Right ventricle myocardium superior (tissue), 1 donor: ENCODE measurements around the gene RNF214. TPM values are rescaled to one million over a fixed set of nuclear protein-coding genes. Genes with fewer than 3 reads are reported as not detected.
"Not testable (repeated sequence)": the region's sequence is repeated elsewhere in the genome, so short reads cannot be mapped to it uniquely, and the experiment has no call there.

Source experiments
- ATAC-seq: fragments of 200-7000 bp; cut with Tn5 transposase; one replicate; pipeline ENCODE4 v1.9.1; 2020; ENCODE audit warnings: mild to moderate bottlenecking; ENCODE audit not compliant: poor library complexity
- DNase-seq: peaks from one replicate; pipeline ENCODE4 v3.0.0-alpha.2; 2020
- intact Hi-C: fragments of 100-400 bp; cut with DNase I; formaldehyde crosslinking; loops from one replicate; pipeline ENCODE4 v1.11.2; 2022
- long read RNA-seq: library from polyadenylated mRNA; unstranded; transcript quantifications from one replicate; pipeline ENCODE4 v2.0.0, GENCODE V29; 2021
- total RNA-seq: library from RNA; stranded (reverse); fragmentation: NEBNext Ultra II Directional; extraction: Animal tissue kit (Norgen Biotek cat#: 25700); gene quantifications from one replicate; pipeline ENCODE4 v1.2.1, GENCODE V29; 2021
- donor health status: DM: no; HTN: yes; CAD: no; lungs with severe emphysema.

The RNF214 gene
- 19.8 TPM for total RNA-seq
- long read RNA-seq, transcript RNF214-201 (15 exons, 2,755 nt), result major isoform, 11 of 17 reads
- long read RNA-seq, partial matches to known transcripts, result 1 of 17 reads
- long read RNA-seq, other reads (novel, unspliced or antisense), result 4 of 17 reads

DNA sequence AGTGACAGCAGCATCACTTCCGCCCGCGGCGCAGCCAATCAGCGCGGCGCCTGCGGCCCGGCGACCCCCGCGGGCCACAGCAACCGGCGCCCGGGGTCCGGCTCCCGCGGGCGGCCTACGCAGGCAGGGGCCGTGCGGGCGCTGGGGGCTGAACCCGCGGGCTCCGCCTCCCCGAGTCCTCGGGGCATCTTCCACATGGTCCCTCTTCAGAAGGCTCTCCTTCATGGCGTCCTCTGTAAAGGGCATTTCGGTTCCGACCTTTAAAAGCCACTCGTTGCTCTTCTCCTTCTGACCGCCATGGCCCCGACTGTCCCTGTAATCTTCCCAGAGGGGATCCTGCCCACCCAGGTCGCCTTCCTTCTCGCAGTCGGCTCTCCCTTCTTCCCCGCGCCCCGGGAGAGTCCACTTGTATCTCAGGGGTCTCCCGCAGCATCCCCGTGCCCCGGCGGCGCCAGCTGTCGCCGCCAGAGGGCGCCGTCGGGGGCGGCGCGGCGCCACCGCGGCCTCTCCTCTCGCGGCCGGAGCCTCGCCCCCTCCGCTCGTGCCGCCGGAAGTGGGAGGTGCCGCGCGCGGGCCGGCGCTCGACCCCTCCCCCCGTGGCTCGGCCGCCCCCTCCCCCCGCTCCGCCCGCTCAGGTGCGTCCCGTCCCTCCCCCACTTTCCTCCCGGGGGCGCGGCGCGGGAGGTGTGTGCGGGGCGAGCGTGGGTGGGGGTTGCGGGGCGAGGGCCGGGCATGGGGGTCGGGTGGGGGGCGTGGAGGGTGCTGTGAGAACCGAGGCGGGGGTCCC, at the start of gene RNF214:
TSS of gene RNF214 (plus strand) at position 580 of the 787 bp plus-strand sequence. CDS start 1,602 bp downstream, outside the sequence.
- DNase-seq (peak; percentile 84), ATAC-seq (peak; percentile 95)
- intact Hi-C loops, result no loop called here

DNA sequence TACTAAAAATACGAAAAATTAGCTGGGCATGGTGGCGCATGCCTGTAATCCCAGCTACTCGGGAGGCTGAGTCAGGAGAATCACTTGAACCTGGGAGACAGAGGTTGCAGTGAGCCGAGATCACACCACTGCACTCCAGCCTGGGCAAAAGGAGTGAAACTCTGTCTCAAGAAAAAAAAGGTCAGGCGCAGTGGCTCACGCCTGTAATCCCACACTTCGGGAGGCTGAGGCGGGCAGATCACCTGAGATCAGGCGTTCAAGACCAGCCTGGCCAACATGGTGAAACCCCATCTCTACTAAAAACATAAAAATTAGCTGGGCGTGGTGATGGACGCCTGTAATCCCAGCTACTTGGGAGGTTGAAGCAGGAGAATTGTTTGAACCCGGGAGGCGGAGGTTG, 49.3 kb upstream of the RNF214 start:
- not testable (repeated sequence) for DNase-seq, ATAC-seq
- intact Hi-C loops, result loop anchor here (5.0 kb wide), 1 partner anchor 39 kb away; no protein-coding TSS in a partner anchor

DNA sequence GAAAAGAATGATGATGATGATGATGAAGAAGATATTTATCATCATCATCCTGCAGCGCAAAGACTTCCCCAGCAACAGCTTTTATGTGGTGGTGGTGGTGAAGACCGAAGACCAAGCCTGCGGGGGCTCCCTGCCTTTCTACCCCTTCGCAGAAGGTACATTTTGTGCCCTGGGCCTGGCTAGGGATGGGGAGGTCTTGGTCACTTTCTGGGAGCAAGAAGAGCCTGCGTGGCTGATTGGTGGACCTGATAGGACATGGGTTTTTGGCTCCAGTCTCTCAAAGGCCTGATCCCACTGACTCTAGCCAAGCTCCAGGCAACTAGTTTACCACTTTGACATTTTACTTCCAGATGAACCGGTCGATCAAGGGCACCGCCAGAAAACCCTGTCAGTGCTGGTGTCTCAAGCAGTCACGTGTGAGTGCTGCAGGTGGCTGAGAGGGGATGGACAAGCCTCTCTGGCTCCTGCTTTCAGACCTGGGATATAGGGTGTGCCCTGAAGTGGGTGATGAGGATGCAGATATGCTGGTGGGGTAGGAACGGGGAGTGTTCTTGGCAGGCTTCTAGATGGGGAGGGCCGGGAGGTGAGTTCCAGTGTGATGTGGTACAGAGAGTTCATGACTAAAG, 48.6 kb upstream of the RNF214 start:
- intact Hi-C loops, result loop anchor here (5.0 kb wide), 1 partner anchor 38 kb away; no protein-coding TSS in a partner anchor
- no peak for DNase-seq
- no peak for ATAC-seq

DNA sequence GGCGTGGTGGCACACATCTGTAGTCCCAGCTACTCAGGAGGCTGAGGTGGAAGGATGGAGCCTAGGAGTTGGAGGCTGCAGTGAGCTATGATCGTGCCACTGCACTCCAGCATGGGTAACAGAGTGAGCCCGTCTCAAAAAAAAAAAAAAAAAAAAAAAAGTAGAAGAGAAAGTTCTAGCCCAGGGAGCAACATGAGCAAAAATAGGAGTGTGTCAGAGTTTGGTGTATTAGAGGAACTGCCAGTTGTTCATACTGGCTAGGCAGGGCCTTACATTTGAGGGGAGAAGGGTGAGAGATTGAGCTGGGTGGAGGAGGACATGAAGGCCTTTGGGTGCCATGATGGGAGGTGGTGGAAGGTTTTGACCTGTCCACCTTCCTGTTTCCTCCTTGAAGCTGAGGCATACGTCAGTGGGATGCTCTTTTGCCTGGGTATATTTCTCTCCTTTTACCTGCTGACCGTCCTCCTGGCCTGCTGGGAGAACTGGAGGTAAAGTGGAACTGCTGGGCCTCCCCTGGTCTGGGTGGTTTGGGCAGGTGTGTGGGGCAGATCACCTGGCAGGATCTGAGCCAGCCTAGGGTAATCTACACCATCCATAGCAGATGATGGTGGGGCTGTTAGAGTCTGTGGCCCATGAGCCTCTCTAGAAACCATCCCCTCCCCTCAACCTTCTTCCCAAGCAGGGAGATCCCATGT, 46.6 kb upstream of the RNF214 start:
- no peak for ATAC-seq
- DNase-seq, result no peak
- intact Hi-C loops, result no loop called here

DNA sequence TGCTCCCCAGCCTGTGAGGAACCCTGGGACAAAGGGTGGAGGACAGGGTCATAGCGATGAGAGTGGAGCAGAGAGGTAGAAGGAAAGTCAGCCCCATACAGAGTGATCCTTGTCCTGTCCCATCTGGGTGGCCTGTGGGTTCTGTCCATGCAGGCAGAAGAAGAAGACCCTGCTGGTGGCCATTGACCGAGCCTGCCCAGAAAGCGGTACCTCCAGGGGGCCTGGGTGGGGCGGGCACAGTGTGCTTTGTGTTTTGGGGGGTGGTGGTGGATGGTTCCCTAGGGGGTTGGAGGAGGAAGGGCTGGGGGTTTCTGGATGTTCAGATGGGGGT, 46.1 kb upstream of the RNF214 start:
- intact Hi-C loops, result no loop called here
- DNase-seq, result no peak
- ATAC-seq, result no peak

DNA sequence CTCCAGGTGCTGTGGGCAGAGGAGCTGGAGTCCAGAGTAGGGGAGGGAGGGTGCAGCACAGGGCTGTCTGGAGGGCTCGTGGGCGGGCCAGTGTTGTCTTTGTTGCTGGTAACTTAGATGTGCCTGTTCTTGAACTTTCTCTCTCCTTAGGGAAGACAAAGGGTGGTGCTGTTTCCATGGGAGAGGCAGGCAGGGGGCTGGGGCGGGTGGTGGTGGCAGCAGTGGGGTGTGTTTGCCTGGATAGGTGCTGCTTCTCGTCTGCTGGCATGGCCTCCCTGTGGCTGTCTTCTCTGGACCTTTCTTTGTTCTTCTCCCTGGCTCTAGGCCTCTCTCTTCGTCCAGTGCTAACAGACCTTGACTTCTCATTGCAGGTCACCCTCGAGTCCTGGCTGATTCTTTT, 45.5 kb upstream of the RNF214 start:
- DNase-seq, result no peak
- no peak for ATAC-seq
- intact Hi-C loops, result no loop called here

DNA sequence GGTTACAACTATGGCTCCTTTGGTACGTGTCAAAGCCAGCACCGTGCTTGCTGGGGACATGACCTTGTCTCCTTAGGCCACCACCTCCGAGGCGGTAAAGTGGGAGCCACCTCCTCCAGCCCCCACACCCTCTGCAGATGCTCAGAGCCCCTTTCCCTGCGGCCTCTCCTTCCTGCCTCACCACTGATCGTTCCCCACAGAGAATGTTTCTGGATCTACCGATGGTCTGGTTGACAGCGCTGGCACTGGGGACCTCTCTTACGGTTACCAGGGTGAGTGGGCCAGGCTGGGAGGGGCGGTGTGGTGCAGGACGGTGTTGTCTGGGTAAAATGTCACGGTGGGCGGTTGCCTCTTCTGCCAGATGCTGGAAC, 45.1 kb upstream of the RNF214 start:
- DNase-seq (no peak), ATAC-seq (no peak)
- intact Hi-C loops, result no loop called here

DNA sequence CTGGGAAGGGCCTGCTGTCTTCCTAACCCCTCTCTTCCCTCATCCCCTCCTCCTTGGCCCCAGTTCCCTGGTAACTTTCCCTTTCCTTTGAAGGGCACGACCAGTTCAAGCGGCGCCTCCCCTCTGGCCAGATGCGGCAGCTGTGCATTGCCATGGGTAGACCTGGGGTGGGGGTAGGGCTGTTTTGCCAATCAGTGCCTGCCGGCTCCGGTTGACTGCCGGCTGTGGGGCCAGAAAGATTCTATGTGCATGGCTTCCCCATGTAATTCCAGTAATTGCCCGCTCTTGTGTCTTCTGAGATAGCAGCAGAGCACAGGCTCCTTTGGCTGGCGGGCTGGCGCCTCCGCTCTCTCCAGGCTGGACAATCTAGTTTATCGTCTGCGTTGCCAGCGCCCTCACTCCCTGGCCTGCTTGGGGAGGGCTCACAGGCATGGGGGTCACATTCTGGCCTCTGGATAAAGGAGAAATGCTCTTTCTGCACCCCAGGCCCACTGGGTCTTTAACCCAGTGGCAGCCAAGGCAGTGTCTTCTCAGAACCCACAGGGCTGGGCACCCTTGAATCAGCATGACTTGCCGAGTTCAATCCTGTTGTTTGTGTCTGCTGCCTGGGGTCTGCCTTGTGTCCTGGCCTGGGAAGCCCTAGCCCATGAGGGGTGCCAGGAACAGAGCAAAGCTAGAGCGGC, 44.5 kb upstream of the RNF214 start:
- DNase-seq, result no peak
- intact Hi-C loops, result no loop called here
- ATAC-seq, result no peak

DNA sequence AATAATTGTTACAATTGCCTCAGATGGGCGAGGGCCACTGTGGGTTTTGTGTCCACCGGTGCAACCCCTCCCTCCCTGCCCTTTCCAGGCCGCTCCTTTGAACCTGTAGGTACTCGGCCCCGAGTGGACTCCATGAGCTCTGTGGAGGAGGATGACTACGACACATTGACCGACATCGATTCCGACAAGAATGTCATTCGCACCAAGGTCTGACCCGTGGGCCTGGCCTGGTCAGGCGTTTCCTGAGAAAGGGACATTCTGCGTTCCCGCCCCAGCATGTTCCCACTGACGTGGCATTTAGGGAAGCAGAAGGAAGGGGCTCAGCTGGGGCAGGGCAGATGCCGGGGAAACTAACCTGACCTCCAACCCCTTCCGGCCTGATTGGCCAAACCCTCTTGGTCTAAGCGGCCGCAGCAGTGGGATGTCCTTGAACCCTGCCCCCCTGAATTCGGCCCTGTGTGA, 43.8 kb upstream of the RNF214 start:
- peak; percentile 69 for DNase-seq
- intact Hi-C loops, result no loop called here
- ATAC-seq, result peak; percentile 44

DNA sequence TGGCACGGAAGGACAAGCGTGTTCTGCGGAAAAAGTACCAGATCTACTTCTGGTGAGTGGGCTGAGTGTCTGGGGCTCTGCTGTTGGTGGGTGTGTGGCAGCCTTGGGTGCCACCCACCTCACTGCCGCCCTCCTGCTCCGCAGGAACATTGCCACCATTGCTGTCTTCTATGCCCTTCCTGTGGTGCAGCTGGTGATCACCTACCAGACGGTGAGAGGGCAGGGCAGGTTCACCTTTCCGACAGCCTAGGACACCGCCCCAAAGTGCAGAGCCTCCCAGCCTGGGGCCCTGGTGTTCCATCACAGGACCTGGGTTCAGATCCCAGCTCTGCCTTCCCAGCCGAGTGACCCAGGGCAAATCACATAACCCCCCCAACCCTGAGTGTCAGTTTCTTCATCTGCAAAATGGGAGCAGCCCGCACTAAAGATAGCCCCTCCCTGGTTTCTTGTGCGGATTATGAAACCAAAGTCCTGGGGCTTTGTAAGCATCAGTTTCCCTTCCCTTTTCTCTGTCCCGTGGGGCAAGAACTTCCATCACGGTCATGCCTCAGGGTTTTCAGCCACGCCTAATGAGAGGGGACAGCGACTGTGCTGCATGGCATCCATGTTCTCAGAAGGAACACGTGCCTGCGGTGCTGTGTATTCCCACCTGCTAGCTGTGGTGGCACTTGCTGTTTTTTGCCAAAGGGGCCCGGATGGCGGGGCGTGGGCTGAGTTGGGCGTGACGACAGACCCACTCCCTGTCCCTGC, 43.1 kb upstream of the RNF214 start:
- intact Hi-C loops, result no loop called here
- ATAC-seq, result peak; percentile 50
- DNase-seq, result no peak

DNA sequence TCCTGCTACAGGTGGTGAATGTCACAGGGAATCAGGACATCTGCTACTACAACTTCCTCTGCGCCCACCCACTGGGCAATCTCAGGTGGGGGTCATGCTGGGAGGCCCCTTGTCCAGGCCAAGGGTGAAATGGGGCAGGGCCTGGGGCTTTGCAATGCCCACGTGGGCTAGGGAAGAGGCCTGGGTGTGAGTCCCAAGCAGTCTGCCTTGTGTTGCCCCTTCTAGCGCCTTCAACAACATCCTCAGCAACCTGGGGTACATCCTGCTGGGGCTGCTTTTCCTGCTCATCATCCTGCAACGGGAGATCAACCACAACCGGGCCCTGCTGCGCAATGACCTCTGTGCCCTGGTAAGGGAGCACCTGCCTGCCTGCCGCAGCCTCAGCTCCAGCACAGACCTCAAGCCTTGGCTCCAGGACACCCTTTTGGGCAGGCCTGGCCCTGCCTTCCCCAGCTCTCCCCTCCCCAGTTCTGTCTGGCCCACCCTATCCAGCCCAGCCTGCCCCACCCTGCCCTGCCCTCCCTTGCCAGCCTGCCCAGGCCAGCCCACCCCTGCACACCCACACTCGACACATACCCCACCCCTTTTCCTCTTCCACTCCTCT, 42.4 kb upstream of the RNF214 start:
- ATAC-seq (no peak), DNase-seq (no peak)

DNA sequence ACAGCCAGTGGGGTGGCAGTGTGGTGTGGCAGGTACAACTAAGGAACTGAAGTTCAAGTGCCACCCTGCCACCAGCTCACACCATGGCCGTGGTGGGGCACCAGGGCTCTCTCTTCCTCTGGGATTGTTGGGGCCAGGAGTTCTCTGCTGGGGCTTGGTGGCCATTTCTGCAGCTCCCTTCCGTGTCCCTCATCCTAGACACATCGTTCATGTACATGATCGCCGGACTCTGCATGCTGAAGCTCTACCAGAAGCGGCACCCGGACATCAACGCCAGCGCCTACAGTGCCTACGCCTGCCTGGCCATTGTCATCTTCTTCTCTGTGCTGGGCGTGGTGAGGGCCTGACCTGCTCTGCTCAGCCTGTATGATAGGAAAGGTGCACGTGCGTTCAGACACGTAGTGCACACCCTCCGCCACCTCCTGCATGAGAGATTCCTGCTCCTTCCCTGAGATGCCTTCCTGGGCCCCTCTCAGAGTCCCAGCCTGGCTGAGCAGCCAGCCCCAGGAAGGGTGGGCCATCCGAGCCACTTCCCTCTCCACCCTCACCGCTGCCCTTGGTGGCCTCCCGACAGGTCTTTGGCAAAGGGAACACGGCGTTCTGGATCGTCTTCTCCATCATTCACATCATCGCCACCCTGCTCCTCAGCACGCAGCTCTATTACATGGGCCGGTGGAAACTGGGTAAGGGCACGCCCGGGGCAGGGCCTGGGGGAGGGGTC, 40.6 kb upstream of the RNF214 start:
- intact Hi-C loops, result no loop called here
- DNase-seq, result no peak
- ATAC-seq, result no peak

More for the DNA sequence above, 42.4 kb upstream of the RNF214 start:
- intact Hi-C loops, result no loop called here

DNA sequence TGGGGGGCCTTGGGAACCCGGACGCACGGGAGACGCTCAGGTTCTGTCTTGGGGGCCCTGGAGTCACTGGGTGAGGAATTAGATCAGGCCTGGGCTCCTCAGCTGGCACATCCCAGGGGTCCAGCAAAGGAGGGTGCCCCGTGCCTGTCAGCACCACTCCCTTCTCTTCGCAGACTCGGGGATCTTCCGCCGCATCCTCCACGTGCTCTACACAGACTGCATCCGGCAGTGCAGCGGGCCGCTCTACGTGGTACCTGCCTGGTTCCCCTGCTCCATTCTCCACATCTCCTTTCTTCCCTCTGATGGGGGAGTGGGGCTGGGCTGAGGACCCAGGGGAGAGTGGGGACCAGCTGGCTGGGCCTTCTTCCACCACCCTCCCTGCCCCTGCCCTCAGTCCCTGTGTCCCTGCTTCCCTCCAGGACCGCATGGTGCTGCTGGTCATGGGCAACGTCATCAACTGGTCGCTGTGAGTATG, 40.0 kb upstream of the RNF214 start:
- ATAC-seq (no peak), DNase-seq (no peak)
- intact Hi-C loops, result no loop called here

DNA sequence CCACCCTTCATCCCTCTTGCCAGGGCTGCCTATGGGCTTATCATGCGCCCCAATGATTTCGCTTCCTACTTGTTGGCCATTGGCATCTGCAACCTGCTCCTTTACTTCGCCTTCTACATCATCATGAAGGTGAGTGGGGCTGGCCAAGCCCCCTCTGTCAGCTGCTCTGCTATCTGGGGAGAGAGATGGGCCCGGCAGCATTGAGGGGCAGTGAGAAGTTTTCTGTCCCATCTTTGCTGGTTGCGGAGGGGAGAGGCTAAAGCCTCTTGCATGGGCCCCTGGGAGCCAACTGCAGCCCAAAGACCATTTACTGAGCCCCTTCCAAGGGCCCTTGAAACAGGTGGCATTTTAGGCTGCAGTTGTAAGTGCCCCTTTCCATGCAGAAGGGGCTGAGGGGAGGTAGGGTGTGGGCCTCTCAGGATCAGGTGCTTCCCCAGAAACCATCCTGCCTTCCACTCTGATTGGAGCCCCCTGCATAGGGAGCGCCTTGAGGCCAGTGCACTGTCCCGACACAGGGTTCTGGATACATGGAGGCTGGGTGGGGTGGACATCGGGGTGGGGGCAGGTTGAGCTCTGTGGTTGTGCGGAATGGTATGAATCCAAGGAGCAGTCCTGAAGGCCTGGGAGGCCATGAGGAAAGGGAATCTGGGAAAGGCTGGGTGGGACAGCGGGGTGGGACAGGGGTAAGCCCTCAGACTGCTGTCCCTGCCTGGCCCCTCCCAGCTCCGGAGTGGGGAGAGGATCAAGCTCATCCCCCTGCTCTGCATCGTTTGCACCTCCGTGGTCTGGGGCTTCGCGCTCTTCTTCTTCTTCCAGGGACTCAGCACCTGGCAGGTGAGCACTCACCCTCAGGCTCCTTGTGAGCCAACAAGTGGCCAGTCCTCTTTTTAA, 39.1 kb upstream of the RNF214 start:
- no peak for ATAC-seq
- DNase-seq, result no peak
- intact Hi-C loops, result no loop called here

DNA sequence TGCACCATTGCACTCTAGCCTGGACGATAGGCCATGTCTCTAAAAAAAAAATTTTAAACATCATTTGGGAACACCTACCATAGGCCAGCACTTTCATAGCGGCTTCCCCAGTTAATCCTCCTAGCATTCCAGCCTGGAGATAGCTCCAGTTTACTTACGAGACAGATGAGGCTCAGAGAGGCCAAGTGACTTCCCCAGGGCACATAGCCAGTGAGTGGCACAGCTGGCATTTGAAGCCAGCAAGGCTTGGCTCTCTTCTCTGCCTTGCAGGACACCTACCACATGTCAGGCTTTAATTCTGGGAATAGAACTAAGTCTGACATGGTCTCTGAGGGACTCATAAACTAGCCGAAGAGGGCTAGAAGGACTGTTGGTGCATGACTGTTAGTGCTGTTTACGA, 38.2 kb upstream of the RNF214 start:
- intact Hi-C loops, result no loop called here
- no peak for DNase-seq

DNA sequence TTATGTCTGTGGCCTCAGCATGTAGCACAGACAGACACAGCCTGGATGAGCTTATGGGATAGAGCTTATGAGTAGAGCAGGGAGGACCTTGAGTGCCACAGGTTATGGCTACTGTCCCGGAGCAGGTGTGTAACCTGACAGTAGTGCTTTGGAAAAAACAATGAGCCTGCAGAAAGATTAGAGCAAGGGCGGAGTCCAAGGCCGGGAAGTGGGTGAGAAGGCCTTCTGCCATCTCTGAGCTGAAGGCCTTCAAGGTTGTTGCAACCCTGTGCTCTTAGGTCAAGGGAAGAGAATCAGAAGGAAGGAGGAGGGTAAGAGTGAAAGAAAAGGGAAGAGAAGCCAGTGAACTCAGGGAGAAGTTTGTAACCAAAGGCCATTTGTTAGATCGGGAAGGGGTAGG, 37.2 kb upstream of the RNF214 start:
- intact Hi-C loops, result no loop called here
- DNase-seq (no peak), ATAC-seq (no peak)

More for the DNA sequence above, 38.2 kb upstream of the RNF214 start:
- no peak for ATAC-seq
